ENCODE measurements around the gene SNTG2. TPM values are rescaled to one million over a fixed set of nuclear protein-coding genes. Genes with fewer than 3 reads are reported as not detected.

The SNTG2 gene
- total and polyA plus RNA-seq, 9 donors, result 0.17 to 5.7 (median 1.3) TPM; not detected in 1

DNA sequence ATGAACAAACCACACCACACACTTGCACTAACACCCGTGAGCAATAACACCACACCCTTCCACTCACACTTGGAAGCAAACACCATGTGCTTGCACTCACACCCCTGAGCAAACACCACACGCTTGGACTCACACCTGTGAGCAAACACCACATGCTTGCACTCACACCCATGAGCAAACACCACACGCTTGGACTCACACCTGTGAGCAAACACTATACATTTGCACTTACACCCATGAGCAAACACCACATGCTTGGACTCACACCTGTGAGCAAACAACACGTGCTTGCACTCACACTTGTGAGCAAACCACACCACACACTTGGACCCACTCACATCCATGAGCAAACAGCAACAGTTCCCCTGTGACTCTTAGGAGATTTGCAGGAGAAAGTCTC lies 24.4 kb downstream of the SNTG2 start:
- H3K4me3 ChIP-seq, result no peak overlapping the region
- intact Hi-C loops (cut with DNase I), result no loop called here
- no peak overlapping the region for H3K27ac ChIP-seq
- no peaks in the 10 kb centered on the region for H3K27me3 ChIP-seq
- WGBS, 3 donors, result 79 to 82% (median 81%) methylated on average over 4 of the region's 4 CpGs
- H3K4me1 ChIP-seq (ENCODE audit: insufficient read depth), result no peaks in the 10 kb centered on the region
- TF ChIP-seq CTCF (IDR thresholded peaks at IDR 0.05), result no peak
- TF ChIP-seq EP300 (IDR thresholded peaks at IDR 0.05), result no peak
- TF ChIP-seq POLR2A (IDR thresholded peaks at IDR 0.05), result no peak
- no peaks in the 10 kb centered on the region for H3K9me3 ChIP-seq
- H3K36me3 ChIP-seq, result no peaks in the 10 kb centered on the region
- DNase-seq, result no peak

- 68 to 76% (median 70%) methylated on average over 8 of the region's 8 CpGs for WGBS, 3 donors
- no peak for DNase-seq
- Histone ChIP-seq H3K4me1 (ENCODE audit: insufficient read depth) (no peaks in the 10 kb centered on the region), H3K4me3 (no peak overlapping the region), H3K36me3 (no peaks in the 10 kb centered on the region), H3K9me3 (no peaks in the 10 kb centered on the region), H3K27me3 (no peaks in the 10 kb centered on the region), H3K27ac (no peak overlapping the region)
- TF ChIP-seq CTCF (IDR thresholded peaks at IDR 0.05) (no peak), POLR2A (IDR thresholded peaks at IDR 0.05) (no peak), EP300 (IDR thresholded peaks at IDR 0.05) (no peak)
- intact Hi-C loops (cut with DNase I), result no loop called here
These were observed 28.6 kb downstream of the SNTG2 start for GRCh38 chr2:979069-979928.

DNA sequence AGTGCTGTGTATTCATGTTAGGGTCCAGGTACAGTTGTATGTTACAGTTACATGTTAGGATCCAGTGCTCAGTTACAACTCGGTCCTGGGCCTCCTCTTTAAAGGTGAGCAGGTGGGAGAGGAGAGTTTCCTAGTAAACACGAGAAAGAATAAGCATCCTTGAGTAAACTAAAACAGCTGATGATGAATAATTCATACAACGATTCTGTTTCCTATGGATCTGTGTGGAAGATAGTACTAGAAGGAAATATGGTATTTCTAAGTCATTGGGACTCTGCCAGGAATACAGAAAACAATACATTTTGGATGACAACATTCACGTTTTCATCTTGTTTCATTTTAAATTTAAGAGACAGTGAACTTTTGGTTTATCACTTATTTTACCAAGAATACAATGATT lies 29.5 kb downstream of the SNTG2 start:
- intact Hi-C loops (cut with DNase I), result no loop called here
- Histone ChIP-seq H3K4me3 (no peak overlapping the region), H3K9me3 (no peaks in the 10 kb centered on the region), H3K4me1 (ENCODE audit: insufficient read depth) (no peaks in the 10 kb centered on the region), H3K27me3 (no peaks in the 10 kb centered on the region), H3K36me3 (no peaks in the 10 kb centered on the region), H3K27ac (no peak overlapping the region)
- 41 to 48% (median 41%) methylated on average over 4 of the region's 4 CpGs for WGBS, 3 donors
- no peak for DNase-seq
- TF ChIP-seq EP300 (IDR thresholded peaks at IDR 0.05) (no peak), CTCF (IDR thresholded peaks at IDR 0.05) (no peak), POLR2A (IDR thresholded peaks at IDR 0.05) (no peak)

- H3K36me3 ChIP-seq, result no peaks in the 10 kb centered on the region
- no peaks in the 10 kb centered on the region for H3K4me1 ChIP-seq (ENCODE audit: insufficient read depth)
- intact Hi-C loops (cut with DNase I), result no loop called here
- no peaks in the 10 kb centered on the region for H3K9me3 ChIP-seq
- H3K4me3 ChIP-seq, result no peak overlapping the region
- no peak overlapping the region for H3K27ac ChIP-seq
- TF ChIP-seq POLR2A (IDR thresholded peaks at IDR 0.05), result no peak
- TF ChIP-seq CTCF (IDR thresholded peaks at IDR 0.05), result no peak
- no peak for TF ChIP-seq EP300 (IDR thresholded peaks at IDR 0.05)
- WGBS, 3 donors, result 61 to 92% (median 76%) methylated on average over 3 of the region's 3 CpGs
- DNase-seq, result no peak
- H3K27me3 ChIP-seq, result no peaks in the 10 kb centered on the region
These were observed 30.6 kb downstream of the SNTG2 start for GRCh38 chr2:981258-981657.
